Mononuclear cell (primary cell): ENCODE results near the gene LRCH3. TPM values are rescaled to one million over a fixed set of nuclear protein-coding genes. Genes with fewer than 3 reads are reported as not detected.
"Not testable (repeated sequence)": the region's sequence is repeated elsewhere in the genome, so short reads cannot be mapped to it uniquely, and the experiment has no call there.

Experiments
- H3K27me3 ChIP-seq: 2 replicates; pipeline ENCODE4 v1.6.0; 2011; ENCODE audit warnings: low read length, control low read depth; ENCODE audit not compliant: insufficient read depth
- H3K4me1 ChIP-seq: 2 replicates; pipeline ENCODE4 v1.5.1; 2011; ENCODE audit warnings: mild to moderate bottlenecking, low read length, control low read depth; ENCODE audit not compliant: insufficient read depth
- H3K4me3 ChIP-seq: 2 replicates; pipeline ENCODE4 v1.5.1; 2011; ENCODE audit warnings: mild to moderate bottlenecking, low read length, moderate library complexity
- H3K9me3 ChIP-seq: 2 replicates; pipeline ENCODE4 v1.5.1; 2011; ENCODE audit warnings: low read depth, mild to moderate bottlenecking, control low read depth, low read length
- total RNA-seq: library from RNA; depleted of rRNA; stranded (reverse); fragments of >200 nt; gene quantifications from one replicate; pipeline ENCODE4 v1.2.3, GENCODE V29; 2012

LRCH3 gene
- total RNA-seq, 1 donor = 51.3 TPM

- H3K4me1 ChIP-seq = peaks cover 4% of the 10 kb centered on the region
- no peaks in the 10 kb centered on the region for H3K27me3 ChIP-seq
- H3K9me3 ChIP-seq = no peaks in the 10 kb centered on the region
- no peak overlapping the region for H3K4me3 ChIP-seq
Measured at GRCh38 chr3:197906023-197906849, 115.2 kb downstream of the LRCH3 start.

- Histone ChIP-seq H3K27me3 (no peaks in the 10 kb centered on the region), H3K4me1 (peaks cover 4% of the 10 kb centered on the region), H3K4me3 (no peak overlapping the region), H3K9me3 (no peaks in the 10 kb centered on the region)
Measured at GRCh38 chr3:197906850-197907187, 115.8 kb downstream of the LRCH3 start.

- H3K4me1 ChIP-seq = peaks cover 4% of the 10 kb centered on the region
- H3K4me3 ChIP-seq = no peak overlapping the region
- no peaks in the 10 kb centered on the region for H3K27me3 ChIP-seq
- no peaks in the 10 kb centered on the region for H3K9me3 ChIP-seq
Measured at GRCh38 chr3:197907196-197907595, 116.1 kb downstream of the LRCH3 start.

- H3K4me3 ChIP-seq, H3K9me3 ChIP-seq, H3K4me1 ChIP-seq: not testable (repeated sequence)
Measured at GRCh38 chr3:197908550-197908949, 117.5 kb downstream of the LRCH3 start.

GRCh38 chr3:197908957-197909701 lies 118.1 kb downstream of the LRCH3 start:
- H3K9me3 ChIP-seq = no peaks in the 10 kb centered on the region
- H3K4me3 ChIP-seq = no peak overlapping the region
- H3K4me1 ChIP-seq = peaks cover 4% of the 10 kb centered on the region
- H3K27me3 ChIP-seq = no peaks in the 10 kb centered on the region

More at GRCh38 chr3:197908550-197908949, 117.5 kb downstream of the LRCH3 start:
- not testable (repeated sequence) for H3K27me3 ChIP-seq

- Histone ChIP-seq H3K27me3 (no peaks in the 10 kb centered on the region), H3K4me1 (no peaks in the 10 kb centered on the region), H3K4me3 (no peak overlapping the region), H3K9me3 (no peaks in the 10 kb centered on the region)
Measured at GRCh38 chr3:197912741-197913476, 121.9 kb downstream of the LRCH3 start.

GRCh38 chr3:197913641-197914380 lies 122.8 kb downstream of the LRCH3 start:
- Histone ChIP-seq H3K9me3 (no peaks in the 10 kb centered on the region), H3K4me3 (no peak overlapping the region), H3K4me1 (no peaks in the 10 kb centered on the region), H3K27me3 (no peaks in the 10 kb centered on the region)

- not testable (repeated sequence) for H3K4me1 ChIP-seq, H3K27me3 ChIP-seq, H3K9me3 ChIP-seq, H3K4me3 ChIP-seq
Measured at GRCh38 chr3:197921429-197922275, 130.6 kb downstream of the LRCH3 start.

- Histone ChIP-seq H3K9me3 (no peaks in the 10 kb centered on the region), H3K27me3 (no peaks in the 10 kb centered on the region), H3K4me3 (no peak overlapping the region), H3K4me1 (no peaks in the 10 kb centered on the region)
Measured at GRCh38 chr3:197926418-197926817, 135.4 kb downstream of the LRCH3 start.

- not testable (repeated sequence) for H3K4me3 ChIP-seq, H3K4me1 ChIP-seq, H3K9me3 ChIP-seq, H3K27me3 ChIP-seq
Measured at GRCh38 chr3:197927578-197927977, 136.5 kb downstream of the LRCH3 start.

GRCh38 chr3:197936819-197937384 lies 145.8 kb downstream of the LRCH3 start:
- Histone ChIP-seq H3K9me3 (no peaks in the 10 kb centered on the region), H3K27me3 (no peaks in the 10 kb centered on the region), H3K4me3 (no peak overlapping the region), H3K4me1 (no peaks in the 10 kb centered on the region)
